Measurements from ENCODE around the gene SIPA1L3.
"Not testable (repeated sequence)": the region's sequence is repeated elsewhere in the genome, so short reads cannot be mapped to it uniquely, and the experiment has no call there.

The SIPA1L3 gene

GRCh38 chr19:38230506-38231133 is 323.6 kb downstream of the SIPA1L3 start:
- peaks cover 68 to 74% of the 10 kb centered on the region in 2 donors for H3K27me3 Mint-ChIP-seq
- not testable (repeated sequence) for H3K27ac Mint-ChIP-seq

GRCh38 chr19:38231918-38232317 is 324.9 kb downstream of the SIPA1L3 start:
- DNase-seq, result no peak
- no peak for ATAC-seq (replicated peaks)
- H3K36me3 Mint-ChIP-seq, result peaks cover 0 to 1% of the 10 kb centered on the region in 2 donors
- H3K4me1 Mint-ChIP-seq, result peaks cover 14 to 28% of the 10 kb centered on the region in 2 donors
- peaks cover 61% of the 10 kb centered on the region in 2 donors for H3K27me3 Mint-ChIP-seq
- H3K27ac Mint-ChIP-seq, result peak overlapping the region; percentile 43
- no peaks in the 10 kb centered on the region for H3K9me3 Mint-ChIP-seq
- H3K4me3 Mint-ChIP-seq, result no peak overlapping the region

More at GRCh38 chr19:38230506-38231133, 323.6 kb downstream of the SIPA1L3 start:
- not testable (repeated sequence) for H3K9me3 Mint-ChIP-seq; DNase-seq; ATAC-seq (replicated peaks); H3K4me3 Mint-ChIP-seq; H3K36me3 Mint-ChIP-seq
- H3K4me1 Mint-ChIP-seq, result peaks cover 20 to 38% of the 10 kb centered on the region in 2 donors

- Mint-ChIP-seq H3K4me3 (no peak overlapping the region), H3K4me1 (peaks cover 6 to 13% of the 10 kb centered on the region in 2 donors), H3K36me3 (peaks cover 1 to 4% of the 10 kb centered on the region in 2 donors), H3K27ac (no peak overlapping the region), H3K9me3 (no peaks in the 10 kb centered on the region), H3K27me3 (peaks cover 45 to 53% of the 10 kb centered on the region in 2 donors)
- DNase-seq (peak; percentile 73), ATAC-seq (replicated peaks) (peak; percentile 80 to 82)
Observed at GRCh38 chr19:38233740-38234251, 326.8 kb downstream of the SIPA1L3 start.

GRCh38 chr19:38234615-38235014 is 327.6 kb downstream of the SIPA1L3 start:
- ATAC-seq (replicated peaks), result no peak
- no peak overlapping the region for H3K4me3 Mint-ChIP-seq
- no peak for DNase-seq
- no peaks in the 10 kb centered on the region for H3K9me3 Mint-ChIP-seq
- H3K27ac Mint-ChIP-seq, result no peak overlapping the region
- peaks cover 42 to 49% of the 10 kb centered on the region in 2 donors for H3K27me3 Mint-ChIP-seq
- peaks cover 2 to 5% of the 10 kb centered on the region in 2 donors for H3K36me3 Mint-ChIP-seq
- H3K4me1 Mint-ChIP-seq, result peaks cover 4 to 10% of the 10 kb centered on the region in 2 donors

- Mint-ChIP-seq H3K4me1 (peaks cover 4 to 9% of the 10 kb centered on the region in 2 donors), H3K27me3 (peaks cover 8 to 11% of the 10 kb centered on the region in 2 donors), H3K36me3 (peaks cover 5 to 13% of the 10 kb centered on the region in 2 donors), H3K9me3 (no peaks in the 10 kb centered on the region), H3K27ac (no peak overlapping the region), H3K4me3 (no peak overlapping the region)
- no peak for ATAC-seq (replicated peaks)
- no peak for DNase-seq
Observed at GRCh38 chr19:38239816-38240215, 332.8 kb downstream of the SIPA1L3 start.

GRCh38 chr19:38243279-38243673 is 336.3 kb downstream of the SIPA1L3 start:
- Mint-ChIP-seq H3K4me3 (peak overlapping the region; percentile 82 to 85), H3K36me3 (peaks cover 9 to 21% of the 10 kb centered on the region in 2 donors), H3K9me3 (no peaks in the 10 kb centered on the region), H3K27me3 (peaks cover 0 to 4% of the 10 kb centered on the region in 2 donors), H3K4me1 (peaks cover 14 to 44% of the 10 kb centered on the region in 2 donors), H3K27ac (peak overlapping the region; percentile 94)
- no peak for DNase-seq
- ATAC-seq (replicated peaks), result no peak

GRCh38 chr19:38245826-38246498 is 339.0 kb downstream of the SIPA1L3 start:
- Mint-ChIP-seq H3K4me3 (peak overlapping the region; percentile 51 to 52), H3K27ac (peak overlapping the region; percentile 68), H3K4me1 (peaks cover 24 to 54% of the 10 kb centered on the region in 2 donors), H3K9me3 (peaks cover 0 to 4% of the 10 kb centered on the region in 2 donors), H3K36me3 (peaks cover 14 to 32% of the 10 kb centered on the region in 2 donors), H3K27me3 (no peaks in the 10 kb centered on the region)
- DNase-seq, result peak; percentile 55
- peak; percentile 77 to 79 for ATAC-seq (replicated peaks)

- no peak overlapping the region for H3K4me3 Mint-ChIP-seq
- no peak for DNase-seq
- peaks cover 32 to 66% of the 10 kb centered on the region in 2 donors for H3K4me1 Mint-ChIP-seq
- no peak overlapping the region for H3K27ac Mint-ChIP-seq
- peaks cover 0 to 4% of the 10 kb centered on the region in 2 donors for H3K9me3 Mint-ChIP-seq
- peaks cover 23 to 44% of the 10 kb centered on the region in 2 donors for H3K36me3 Mint-ChIP-seq
- no peak for ATAC-seq (replicated peaks)
- no peaks in the 10 kb centered on the region for H3K27me3 Mint-ChIP-seq
Observed at GRCh38 chr19:38247126-38247525, 340.1 kb downstream of the SIPA1L3 start.

GRCh38 chr19:38247734-38248268 is 340.8 kb downstream of the SIPA1L3 start:
- peaks cover 29 to 51% of the 10 kb centered on the region in 2 donors for H3K36me3 Mint-ChIP-seq
- H3K27me3 Mint-ChIP-seq, result no peaks in the 10 kb centered on the region
- H3K9me3 Mint-ChIP-seq, result peaks cover 0 to 4% of the 10 kb centered on the region in 2 donors
- H3K4me3 Mint-ChIP-seq, result no peak overlapping the region
- peaks cover 35 to 73% of the 10 kb centered on the region in 2 donors for H3K4me1 Mint-ChIP-seq
- DNase-seq, result no peak
- H3K27ac Mint-ChIP-seq, result peak overlapping the region; percentile 31
- no peak for ATAC-seq (replicated peaks)

GRCh38 chr19:38248421-38248820 is 341.4 kb downstream of the SIPA1L3 start:
- Mint-ChIP-seq H3K27me3 (no peaks in the 10 kb centered on the region), H3K4me1 (peaks cover 38 to 79% of the 10 kb centered on the region in 2 donors)

GRCh38 chr19:38250428-38250820 is 343.4 kb downstream of the SIPA1L3 start:
- Mint-ChIP-seq H3K4me3 (peak overlapping the region; percentile 10 to 14), H3K4me1 (peaks cover 43 to 83% of the 10 kb centered on the region in 2 donors), H3K27me3 (no peaks in the 10 kb centered on the region), H3K36me3 (peaks cover 54 to 71% of the 10 kb centered on the region in 2 donors), H3K9me3 (peaks cover 0 to 4% of the 10 kb centered on the region in 2 donors), H3K27ac (peak overlapping the region; percentile 52)
- no peak for DNase-seq
- no peak for ATAC-seq (replicated peaks)

More at GRCh38 chr19:38248421-38248820, 341.4 kb downstream of the SIPA1L3 start:
- DNase-seq (no peak), ATAC-seq (replicated peaks) (no peak)
- Mint-ChIP-seq H3K27ac (no peak overlapping the region), H3K36me3 (peaks cover 36 to 57% of the 10 kb centered on the region in 2 donors), H3K4me3 (no peak overlapping the region), H3K9me3 (peaks cover 0 to 4% of the 10 kb centered on the region in 2 donors)

GRCh38 chr19:38250821-38251563 is 344.0 kb downstream of the SIPA1L3 start:
- H3K27me3 Mint-ChIP-seq, result no peaks in the 10 kb centered on the region
- H3K4me1 Mint-ChIP-seq, result peaks cover 42 to 83% of the 10 kb centered on the region in 2 donors
- ATAC-seq (replicated peaks), result no peak
- no peak for DNase-seq
- peaks cover 58 to 74% of the 10 kb centered on the region in 2 donors for H3K36me3 Mint-ChIP-seq
- H3K27ac Mint-ChIP-seq, result peak overlapping the region; percentile 62
- H3K9me3 Mint-ChIP-seq, result peaks cover 0 to 4% of the 10 kb centered on the region in 2 donors
- H3K4me3 Mint-ChIP-seq, result peak overlapping the region; percentile 94 to 95

GRCh38 chr19:38251564-38252051 is 344.6 kb downstream of the SIPA1L3 start:
- DNase-seq (no peak), ATAC-seq (replicated peaks) (no peak)
- Mint-ChIP-seq H3K4me1 (peaks cover 39 to 79% of the 10 kb centered on the region in 2 donors), H3K36me3 (peaks cover 56 to 71% of the 10 kb centered on the region in 2 donors), H3K27ac (peak overlapping the region; percentile 62), H3K9me3 (peaks cover 0 to 4% of the 10 kb centered on the region in 2 donors), H3K27me3 (no peaks in the 10 kb centered on the region), H3K4me3 (peak overlapping the region; percentile 94 to 95)

All from stimulated activated naive B cell treated with anti-CD40 and anti-IgM and Interleukin-4, amounts not matched to agents 10 μg/mL and 1 μg/mL and 100 μg/mL, for 72 hours (primary cell).